Skin of body (tissue), 2 donors: ENCODE results near the gene EPSTI1. TPM values are rescaled to one million over a fixed set of nuclear protein-coding genes. Genes with fewer than 3 reads are reported as not detected.
"Not testable (repeated sequence)": the region's sequence is repeated elsewhere in the genome, so short reads cannot be mapped to it uniquely, and the experiment has no call there.

Source experiments
- DNase-seq: peaks from one replicate; lab custom pipeline; 2025; lab: John Stamatoyannopoulos, UW
- total RNA-seq: library from RNA; depleted of rRNA; stranded (reverse); fragments of >200 nt; gene quantifications from one replicate; pipeline ENCODE4 v1.2.3, GENCODE V29; 2014

The EPSTI1 gene
- total RNA-seq, 1 donor from 2014 or later: 3.3 TPM

DNA sequence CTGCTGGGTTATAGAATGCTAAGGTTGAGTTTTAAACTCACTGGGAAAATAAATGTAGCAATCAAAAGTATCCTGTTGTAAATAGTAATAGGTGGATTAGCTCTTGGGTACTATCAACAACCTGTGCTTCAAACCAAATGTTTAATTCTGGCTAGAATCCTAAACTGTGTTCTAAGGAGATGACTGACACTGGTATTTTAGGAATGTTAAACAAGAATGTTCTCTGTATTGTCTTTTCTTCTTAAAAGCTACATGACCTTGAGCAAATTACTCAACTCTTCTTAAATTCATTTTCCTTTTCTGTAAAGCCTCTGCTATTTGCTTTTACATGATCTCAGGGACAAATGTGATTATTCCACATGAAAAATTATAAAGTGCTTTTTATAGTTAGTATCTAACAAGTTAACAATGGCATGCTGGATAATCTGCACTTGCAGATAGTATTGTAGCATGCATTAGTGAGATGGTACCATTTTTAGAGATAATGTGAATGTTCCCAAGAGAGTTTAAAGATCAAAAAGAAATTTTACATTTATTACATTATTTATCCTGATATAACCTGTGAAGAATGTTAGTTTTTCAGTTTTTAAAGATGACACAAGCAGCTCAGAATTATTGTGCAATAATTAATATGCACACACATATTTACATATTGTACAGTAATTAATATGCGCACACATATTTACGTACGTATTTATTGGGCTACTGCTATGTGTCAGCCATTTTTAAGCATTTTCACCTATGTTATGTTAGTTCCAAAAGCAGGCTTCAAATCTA lies 13.6 kb upstream of the EPSTI1 start:
- DNase-seq: no peak

GRCh38 chr13:43003729-43004128 lies 11.7 kb upstream of the EPSTI1 start:
- DNase-seq: no peak

- no peak for DNase-seq
Observed at GRCh38 chr13:43003010-43003409, 11.0 kb upstream of the EPSTI1 start.

DNA sequence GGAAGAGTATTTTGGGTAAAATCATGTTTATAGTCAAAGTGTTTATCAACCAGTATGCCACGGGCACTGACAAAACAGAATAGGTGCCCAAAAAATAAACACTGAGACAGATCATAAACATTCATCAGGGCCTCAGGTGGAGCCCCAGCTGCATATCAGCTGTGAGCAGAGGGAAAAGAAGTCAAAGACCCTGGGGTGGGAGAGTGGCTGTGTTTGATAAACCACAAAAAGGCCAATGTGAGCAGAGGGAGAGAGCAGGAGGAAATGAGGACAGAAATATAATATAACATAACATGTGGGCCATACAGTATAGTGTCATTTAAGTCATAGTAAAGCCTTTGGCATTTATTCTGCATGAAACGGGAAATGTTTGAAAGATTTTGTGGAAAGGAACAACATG lies 10.0 kb upstream of the EPSTI1 start:
- no peak for DNase-seq

GRCh38 chr13:43000676-43001075 lies 8.6 kb upstream of the EPSTI1 start:
- DNase-seq: no peak

- DNase-seq: no peak
Observed at GRCh38 chr13:42999491-42999890, 7.5 kb upstream of the EPSTI1 start.

DNA sequence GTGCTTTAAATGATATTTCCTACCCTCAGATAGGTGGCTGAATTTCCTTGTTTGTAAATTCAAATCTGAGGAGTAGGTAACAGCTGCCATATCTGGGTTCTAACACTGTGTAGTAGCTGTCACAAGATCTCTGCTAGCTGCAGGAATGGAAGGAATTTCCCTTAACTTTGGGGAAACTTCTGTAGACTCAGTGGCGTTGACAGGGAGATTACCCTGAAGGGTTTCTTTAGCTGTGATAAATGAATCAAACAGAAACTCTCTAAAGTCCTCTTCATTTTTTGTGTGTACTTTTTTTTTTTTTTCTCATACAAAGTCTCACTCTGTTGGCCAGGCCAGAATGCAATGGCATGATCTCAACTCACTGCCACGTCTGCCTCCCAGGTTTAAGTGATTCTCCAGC lies 5.3 kb upstream of the EPSTI1 start:
- no peak for DNase-seq

GRCh38 chr13:42996584-42996983 lies 4.5 kb upstream of the EPSTI1 start:
- no peak for DNase-seq

DNA sequence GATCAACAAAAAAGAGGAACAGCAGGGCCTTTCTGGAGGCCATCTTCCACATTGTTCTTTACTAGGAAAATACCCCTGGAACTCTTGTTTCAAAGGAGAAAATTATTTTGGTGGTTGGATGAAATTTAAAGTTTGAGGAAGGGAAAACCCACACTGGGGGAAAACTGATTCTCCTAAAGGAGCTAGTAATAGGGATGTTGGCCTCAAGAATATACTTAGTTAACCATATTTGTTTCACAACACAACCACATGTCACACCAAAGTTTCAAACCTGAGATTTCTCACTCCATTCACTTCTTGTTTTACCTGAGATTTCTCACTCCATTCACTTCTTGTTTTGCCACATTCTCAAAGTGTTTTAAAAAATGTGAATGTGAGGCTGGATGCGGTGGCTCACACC lies 2.8 kb upstream of the EPSTI1 start:
- DNase-seq: no peak

GRCh38 chr13:42992764-42993122 lies 702 bp upstream of the EPSTI1 start:
- no peak for DNase-seq

- not testable (repeated sequence) for DNase-seq
Observed at GRCh38 chr13:42991233-42991897, 676 bp downstream of the EPSTI1 start.

GRCh38 chr13:42990291-42991232 lies 1.5 kb downstream of the EPSTI1 start:
- DNase-seq: peak; percentile 81

DNA sequence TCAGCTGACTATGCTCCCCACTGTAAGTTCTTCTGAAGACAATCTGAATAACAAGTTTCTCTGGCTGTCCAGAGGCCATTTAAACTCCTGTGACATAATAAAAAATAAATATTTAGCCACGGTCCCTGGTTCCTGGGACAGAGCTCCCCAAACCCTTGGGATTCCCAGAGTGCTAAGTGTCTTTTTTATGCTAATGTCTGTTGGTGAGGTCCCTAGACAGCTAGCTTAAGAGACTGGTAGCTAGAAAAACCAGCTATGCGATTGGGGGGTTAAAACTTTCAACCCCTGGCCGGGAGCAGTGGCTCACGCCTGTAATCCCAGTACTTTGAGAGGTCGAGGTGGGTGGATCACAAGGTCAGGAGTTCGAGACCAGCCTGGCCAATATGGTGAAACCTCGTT lies 5.9 kb downstream of the EPSTI1 start:
- DNase-seq: no peak

DNA sequence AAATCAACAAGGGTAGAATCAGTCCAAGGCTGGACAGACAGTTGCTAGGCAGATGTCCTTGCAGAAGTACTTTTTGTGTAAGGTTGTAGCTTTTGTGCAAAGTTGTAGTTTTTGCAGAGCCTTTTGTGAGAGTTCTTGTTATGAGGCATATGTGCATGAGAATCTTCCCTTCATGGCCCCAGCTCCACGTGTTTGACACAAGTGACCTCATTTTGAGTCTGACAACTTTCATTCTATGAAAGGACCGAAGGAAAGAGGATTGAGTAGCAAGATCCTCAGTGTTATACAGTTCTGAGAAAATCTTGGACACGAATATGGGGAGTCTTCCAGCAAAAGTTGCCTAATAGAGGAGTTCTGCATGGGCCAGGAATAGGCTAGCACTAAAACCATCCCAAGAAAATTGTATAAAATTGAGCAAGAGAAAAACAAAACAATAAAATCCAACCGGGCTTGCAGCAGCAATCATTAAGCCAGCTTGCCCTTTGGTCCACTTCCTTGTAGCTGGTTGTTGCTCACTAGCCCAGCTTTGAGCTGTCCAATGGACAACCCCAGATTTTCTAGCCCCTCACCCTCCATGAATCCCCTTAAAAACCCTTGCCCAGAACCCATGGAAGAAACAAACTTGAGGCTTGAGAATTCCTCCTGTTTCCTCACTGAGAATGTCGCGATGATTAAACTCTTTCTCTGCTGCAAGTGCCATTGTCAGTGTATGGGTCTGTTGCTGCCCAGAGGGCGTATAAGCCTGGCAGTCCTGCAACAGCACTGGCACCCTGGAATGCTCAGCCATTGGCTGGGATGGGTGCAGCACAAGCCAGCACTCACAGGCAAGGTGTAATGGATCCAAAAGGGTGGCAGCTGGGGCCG lies 6.5 kb downstream of the EPSTI1 start:
- peak; percentile 86 for DNase-seq

DNA sequence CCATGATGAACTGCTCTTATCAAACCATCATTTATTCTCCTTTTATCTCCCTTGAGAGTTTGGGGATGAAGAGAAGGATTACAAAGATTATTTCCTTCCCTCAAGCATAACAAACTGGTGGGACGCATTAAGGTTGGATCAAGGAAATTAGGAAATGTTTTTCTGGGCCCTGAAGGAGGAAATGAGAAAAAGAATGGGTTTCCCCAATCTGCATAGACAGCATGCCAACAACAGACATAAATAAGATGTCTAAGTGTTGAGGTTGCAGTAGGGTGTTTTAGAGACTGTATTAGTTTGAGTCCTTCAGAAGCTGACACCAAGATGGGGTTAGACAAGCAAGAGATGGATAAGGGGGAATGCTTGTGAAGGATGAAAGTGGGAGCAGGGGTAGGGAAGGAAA lies 7.3 kb downstream of the EPSTI1 start:
- no peak for DNase-seq

DNA sequence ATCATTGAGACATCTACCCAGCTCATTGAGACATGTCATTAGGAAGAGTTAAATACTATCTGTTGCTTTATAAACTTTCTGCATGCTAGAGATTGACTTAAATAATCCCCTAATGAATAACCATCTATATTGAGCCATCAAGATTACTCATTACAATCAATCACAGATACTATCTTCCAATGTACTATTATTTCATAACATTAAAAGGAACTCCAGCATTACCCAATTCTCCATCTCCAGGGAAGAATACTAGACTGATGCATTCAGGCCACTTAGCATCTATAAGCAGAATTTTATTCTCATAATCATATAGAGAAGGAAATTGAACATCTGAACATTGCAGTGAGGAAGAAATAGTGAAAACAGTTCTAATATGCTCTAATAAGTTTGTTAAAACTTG lies 8.0 kb downstream of the EPSTI1 start:
- DNase-seq: no peak

DNA sequence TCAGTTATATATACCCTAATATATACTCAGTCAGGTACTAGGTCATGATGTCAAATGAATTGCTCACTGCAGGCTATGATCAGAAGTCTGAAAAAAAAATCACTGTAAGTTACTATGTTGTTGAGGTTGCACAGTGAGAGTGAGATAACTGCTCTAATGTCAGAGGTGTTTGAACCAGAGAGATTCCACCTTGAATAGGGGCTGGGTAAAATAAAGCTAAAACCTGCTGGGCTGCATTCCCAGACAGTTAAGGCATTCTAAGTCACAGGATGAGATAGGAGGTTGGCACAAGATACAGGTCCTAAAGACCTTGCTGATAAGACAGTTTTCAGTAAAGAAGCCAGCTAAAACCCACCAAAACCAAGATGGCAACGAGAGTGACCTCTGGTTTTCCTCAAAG lies 10.2 kb downstream of the EPSTI1 start:
- DNase-seq: no peak

DNA sequence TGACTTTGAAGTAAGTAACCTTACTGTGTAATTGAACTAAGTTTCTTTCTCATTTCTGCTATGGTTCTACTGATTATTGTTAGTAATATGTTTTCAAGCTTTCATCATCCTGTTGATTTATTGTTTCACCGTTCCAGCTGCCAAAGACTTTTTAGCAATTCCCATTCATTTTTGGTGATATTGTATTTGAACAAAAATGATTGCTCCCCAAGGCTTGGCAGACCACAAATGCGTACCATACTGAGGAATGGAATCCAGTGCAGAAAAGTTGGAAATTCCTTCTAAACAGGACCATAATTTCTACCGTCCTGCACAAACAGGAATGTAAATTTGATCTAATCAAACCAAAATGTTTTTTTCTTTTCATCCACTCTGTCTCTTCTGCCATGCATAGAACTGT lies 10.7 kb downstream of the EPSTI1 start:
- peak; percentile 59 for DNase-seq

DNA sequence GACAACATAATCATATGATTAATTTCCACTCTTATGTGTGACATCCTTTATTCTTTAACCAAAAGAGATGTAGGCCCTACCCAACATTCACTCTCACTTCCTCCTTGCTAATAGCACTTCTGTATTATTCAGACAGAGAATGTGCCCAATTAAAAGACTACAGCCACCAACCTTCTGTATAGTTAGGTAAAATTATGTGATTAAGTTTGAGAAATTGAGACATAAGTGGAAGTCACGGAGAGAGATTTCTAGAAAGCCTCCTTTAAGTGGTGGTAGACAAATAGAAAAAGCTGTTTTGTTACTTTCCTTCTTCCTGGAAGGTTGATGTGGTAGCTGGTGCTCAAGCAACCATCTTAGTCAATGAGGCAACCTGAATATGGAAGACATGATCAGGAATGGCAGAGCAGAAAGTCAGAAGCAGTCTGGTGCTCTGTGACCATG lies 14.8 kb downstream of the EPSTI1 start:
- DNase-seq: no peak

- no peak for DNase-seq
Observed at GRCh38 chr13:42976066-42976465, 16.0 kb downstream of the EPSTI1 start.

- no peak for DNase-seq
Observed at GRCh38 chr13:42973581-42973980, 18.5 kb downstream of the EPSTI1 start.
